ENCODE data around the gene METTL5. TPM values are rescaled to one million over a fixed set of nuclear protein-coding genes. Genes with fewer than 3 reads are reported as not detected.

METTL5 gene
- total RNA-seq, 4 donors from 2014 or later = 19.4 to 35.5 (median 20.8) TPM

DNA sequence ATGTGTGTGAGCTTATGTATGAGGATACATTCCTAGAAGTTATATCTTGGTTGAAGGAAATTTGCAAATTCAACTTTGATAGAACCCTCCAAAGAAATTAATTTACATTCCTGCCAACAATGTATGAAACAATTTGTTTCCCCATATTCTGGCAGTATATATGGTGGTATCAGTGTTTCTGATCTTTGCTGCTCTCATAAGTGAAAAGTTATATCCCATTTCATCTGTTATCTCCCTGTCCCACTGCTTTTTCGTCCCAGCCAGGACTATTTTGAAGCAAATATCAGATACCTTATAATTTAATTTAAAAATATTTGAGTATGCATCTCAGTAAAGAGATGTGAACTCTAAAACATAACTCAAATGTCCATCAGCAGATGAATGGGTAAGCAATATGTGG is 9.7 kb upstream of the METTL5 start:
- Histone ChIP-seq H3K27ac (no peak overlapping the region), H3K9me3 (no peaks in the 10 kb centered on the region), H3K4me1 (peaks cover 0 to 8% (median 0%) of the 10 kb centered on the region in 4 donors), H3K27me3 (no peaks in the 10 kb centered on the region), H3K36me3 (no peaks in the 10 kb centered on the region), H3K4me3 (no peak overlapping the region)
- no peak for TF ChIP-seq POLR2A (IDR thresholded peaks at IDR 0.05)
- TF ChIP-seq, protein P1, sequence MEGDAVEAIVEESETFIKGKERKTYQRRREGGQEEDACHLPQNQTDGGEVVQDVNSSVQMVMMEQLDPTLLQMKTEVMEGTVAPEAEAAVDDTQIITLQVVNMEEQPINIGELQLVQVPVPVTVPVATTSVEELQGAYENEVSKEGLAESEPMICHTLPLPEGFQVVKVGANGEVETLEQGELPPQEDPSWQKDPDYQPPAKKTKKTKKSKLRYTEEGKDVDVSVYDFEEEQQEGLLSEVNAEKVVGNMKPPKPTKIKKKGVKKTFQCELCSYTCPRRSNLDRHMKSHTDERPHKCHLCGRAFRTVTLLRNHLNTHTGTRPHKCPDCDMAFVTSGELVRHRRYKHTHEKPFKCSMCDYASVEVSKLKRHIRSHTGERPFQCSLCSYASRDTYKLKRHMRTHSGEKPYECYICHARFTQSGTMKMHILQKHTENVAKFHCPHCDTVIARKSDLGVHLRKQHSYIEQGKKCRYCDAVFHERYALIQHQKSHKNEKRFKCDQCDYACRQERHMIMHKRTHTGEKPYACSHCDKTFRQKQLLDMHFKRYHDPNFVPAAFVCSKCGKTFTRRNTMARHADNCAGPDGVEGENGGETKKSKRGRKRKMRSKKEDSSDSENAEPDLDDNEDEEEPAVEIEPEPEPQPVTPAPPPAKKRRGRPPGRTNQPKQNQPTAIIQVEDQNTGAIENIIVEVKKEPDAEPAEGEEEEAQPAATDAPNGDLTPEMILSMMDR (IDR thresholded peaks at IDR 0.05) = no peak
- DNase-seq = no peak

DNA sequence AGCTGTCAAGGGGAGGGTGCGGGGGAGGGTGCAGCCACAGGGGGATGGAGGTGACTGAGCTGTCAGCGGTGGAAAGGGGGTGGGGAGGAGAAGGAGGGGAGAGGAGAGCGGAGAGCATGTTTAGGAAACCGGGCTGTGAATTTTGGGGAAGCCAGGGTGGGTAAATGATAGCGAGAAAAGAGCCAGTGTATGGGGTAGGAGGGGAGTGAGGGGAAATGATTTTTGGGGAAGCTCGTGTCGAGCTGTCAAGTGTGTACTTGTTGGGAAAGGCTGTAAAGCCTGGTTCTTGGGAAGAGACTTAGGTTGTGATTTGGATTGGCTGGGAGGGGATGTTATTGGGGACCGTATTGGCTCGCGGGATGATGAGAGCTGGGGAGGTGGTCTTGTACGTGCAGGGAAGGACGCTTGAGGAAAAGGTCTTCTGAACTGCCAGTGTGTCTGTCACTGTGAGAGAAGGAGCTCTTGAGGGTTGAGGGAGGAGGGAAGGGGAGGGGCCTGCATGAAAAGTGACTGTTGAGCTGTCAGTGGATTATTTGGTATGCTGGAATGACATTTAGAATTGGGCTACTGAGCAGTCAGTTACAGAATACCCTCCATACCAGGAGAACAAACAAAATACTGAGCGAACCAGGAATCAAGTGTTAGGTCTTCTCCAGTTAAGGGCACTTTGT is 3.6 kb upstream of the METTL5 start:
- TF ChIP-seq, protein P1 (IDR thresholded peaks at IDR 0.05) = no peak
- no peak for TF ChIP-seq POLR2A (IDR thresholded peaks at IDR 0.05)

DNA sequence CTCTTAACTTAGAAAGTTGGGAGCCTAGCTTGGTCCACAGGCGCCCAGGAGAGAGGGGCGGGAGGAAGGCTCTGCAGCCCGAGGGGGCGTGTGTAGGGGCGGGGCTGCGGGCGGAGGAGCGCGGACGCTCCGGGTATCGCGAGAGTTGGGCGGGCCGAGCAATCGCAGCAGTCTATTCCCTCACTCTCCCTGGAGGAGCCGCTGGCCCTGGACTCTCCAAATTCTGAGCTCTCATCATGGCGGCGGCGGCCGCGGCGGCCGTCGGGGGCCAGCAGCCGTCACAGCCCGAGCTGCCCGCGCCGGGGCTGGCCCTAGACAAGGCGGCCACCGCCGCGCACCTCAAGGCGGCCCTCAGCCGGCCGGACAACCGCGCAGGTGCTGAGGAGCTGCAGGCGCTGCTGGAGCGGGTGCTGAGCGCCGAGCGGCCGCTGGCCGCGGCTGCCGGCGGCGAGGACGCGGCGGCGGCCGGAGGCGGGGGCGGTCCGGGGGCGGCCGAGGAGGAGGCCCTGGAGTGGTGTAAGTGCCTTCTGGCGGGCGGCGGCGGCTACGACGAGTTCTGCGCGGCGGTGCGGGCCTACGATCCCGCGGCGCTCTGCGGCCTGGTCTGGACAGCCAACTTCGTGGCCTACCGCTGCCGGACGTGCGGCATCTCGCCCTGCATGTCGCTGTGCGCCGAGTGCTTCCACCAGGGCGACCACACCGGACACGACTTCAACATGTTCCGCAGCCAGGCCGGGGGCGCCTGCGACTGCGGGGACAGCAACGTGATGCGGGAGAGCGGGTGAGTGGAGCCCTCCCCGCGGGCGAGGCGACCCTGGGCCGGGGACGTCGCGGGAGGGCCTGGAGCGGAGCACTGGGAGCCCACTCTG is 2.8 kb upstream of the METTL5 start, which contains the start of gene UBR3:
Gene UBR3 (plus strand): TSS at position 183 of the 869 bp plus-strand sequence. CDS start 54 bp downstream, at position 237.
- H3K4me1 ChIP-seq = peaks cover 0 to 38% (median 5%) of the 10 kb centered on the region in 4 donors
- TF ChIP-seq, protein P1 (IDR thresholded peaks at IDR 0.05) = peak in 3 of 6 experiments; percentile 1 to 19 (median 3)
- TF ChIP-seq POLR2A (IDR thresholded peaks at IDR 0.05) = peak; percentile 73 to 74
- H3K4me3 ChIP-seq = peak within 1 kb of the TSS; percentile 76 to 97 (median 88)
- DNase-seq = peak; percentile 92 to 97 (median 96)
- peak within 1 kb of the TSS; percentile 72 to 91 (median 88) for H3K27ac ChIP-seq
- H3K36me3 ChIP-seq = no peaks in the 10 kb centered on the region
- no peaks in the 10 kb centered on the region for H3K27me3 ChIP-seq
- no peaks in the 10 kb centered on the region for H3K9me3 ChIP-seq

More for the DNA sequence above, 3.6 kb upstream of the METTL5 start:
- Histone ChIP-seq H3K27me3 (no peaks in the 10 kb centered on the region), H3K9me3 (no peaks in the 10 kb centered on the region), H3K27ac (peak overlapping the region; percentile 72 to 91 (median 88)), H3K4me1 (peaks cover 0 to 30% (median 3%) of the 10 kb centered on the region in 4 donors), H3K36me3 (no peaks in the 10 kb centered on the region), H3K4me3 (peak overlapping the region; percentile 76 to 97 (median 88))
- peak in 1 of 3 donors; percentile 65 for DNase-seq

DNA sequence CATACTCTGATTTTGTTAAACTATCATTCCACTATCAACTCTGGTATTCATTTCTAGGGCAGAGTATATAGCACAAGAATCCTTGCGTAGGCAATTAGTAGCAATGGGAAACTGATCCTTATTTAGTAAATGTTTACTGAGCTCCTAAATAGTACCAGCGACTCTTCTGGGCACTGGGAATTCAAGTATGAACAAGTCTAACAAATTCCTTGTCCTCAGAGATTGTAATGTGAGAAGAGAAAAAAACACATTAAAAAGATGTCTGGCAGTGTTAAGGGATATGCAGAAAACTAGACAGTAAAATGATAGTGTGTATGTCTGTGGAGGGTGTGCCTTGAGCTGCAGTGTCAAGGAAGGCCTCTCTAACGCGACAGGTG is 721 bp downstream of the METTL5 start:
- DNase-seq = no peak
- Histone ChIP-seq H3K4me1 (peaks cover 0 to 33% (median 5%) of the 10 kb centered on the region in 4 donors), H3K4me3 (peak overlapping the region; percentile 71 to 92 (median 85)), H3K27me3 (no peaks in the 10 kb centered on the region), H3K27ac (peak overlapping the region; percentile 70 to 82 (median 78)), H3K36me3 (peaks cover 0 to 8% (median 0%) of the 10 kb centered on the region in 3 donors), H3K9me3 (no peaks in the 10 kb centered on the region)
- TF ChIP-seq POLR2A (IDR thresholded peaks at IDR 0.05) = no peak
- TF ChIP-seq, protein P1 (IDR thresholded peaks at IDR 0.05) = no peak

DNA sequence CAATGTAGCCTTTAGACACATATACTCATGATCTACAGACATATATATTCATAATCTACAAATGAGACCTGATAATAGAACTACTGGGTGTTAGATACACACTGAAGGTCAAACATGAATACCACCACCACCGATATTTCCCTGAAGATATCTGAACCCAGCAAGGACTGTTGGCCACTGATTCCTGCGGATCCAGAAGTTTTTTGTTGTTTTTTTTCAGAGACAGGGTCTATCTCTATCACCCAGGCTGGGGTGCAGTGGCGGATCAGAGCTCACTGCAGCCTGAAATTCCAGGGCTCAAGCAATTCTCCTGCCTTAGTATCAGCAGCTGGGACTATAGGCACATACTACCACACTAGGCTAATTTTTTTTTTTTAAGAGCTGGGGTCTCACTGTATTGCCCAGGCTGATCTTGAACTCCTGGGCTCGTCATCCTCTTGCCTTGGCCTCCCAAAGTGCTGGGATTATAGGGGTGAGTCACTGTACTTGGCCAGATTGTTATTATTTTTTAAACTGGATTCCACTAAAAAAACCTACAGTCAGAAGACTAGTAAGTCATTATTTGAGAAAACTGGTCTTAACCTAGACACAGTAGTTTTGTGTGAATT is 1.8 kb downstream of the METTL5 start:
- Histone ChIP-seq H3K9me3 (no peaks in the 10 kb centered on the region), H3K4me3 (no peak overlapping the region), H3K36me3 (peaks cover 0 to 11% (median 0%) of the 10 kb centered on the region in 3 donors), H3K27me3 (no peaks in the 10 kb centered on the region), H3K4me1 (peaks cover 0 to 27% (median 2%) of the 10 kb centered on the region in 4 donors), H3K27ac (no peak overlapping the region)
- TF ChIP-seq, protein P1 (IDR thresholded peaks at IDR 0.05) = no peak
- no peak for TF ChIP-seq POLR2A (IDR thresholded peaks at IDR 0.05)
- no peak for DNase-seq

All from Peyer's patch (tissue), 4 donors.